ENCODE measurements around the gene CYTL1. TPM values are rescaled to one million over a fixed set of nuclear protein-coding genes. Genes with fewer than 3 reads are reported as not detected.
"Not testable (repeated sequence)": the region's sequence is repeated elsewhere in the genome, so short reads cannot be mapped to it uniquely, and the experiment has no call there.

Gene CYTL1
- total RNA-seq, 4 donors from 2014 or later, result 5.9 to 9.6 TPM; not detected in 2

GRCh38 chr4:5004496-5004895, 14.8 kb downstream of the CYTL1 start:
- 90% methylated on average over 8 of the region's 8 CpGs for WGBS, 2 donors
- Histone ChIP-seq H3K27ac (no peak overlapping the region), H3K4me3 (no peak overlapping the region), H3K27me3 (peaks cover 0 to 20% of the 10 kb centered on the region in 2 donors), H3K4me1 (no peaks in the 10 kb centered on the region), H3K9me3 (no peaks in the 10 kb centered on the region), H3K36me3 (no peaks in the 10 kb centered on the region)
- TF ChIP-seq EP300 (IDR thresholded peaks at IDR 0.05), result no peak
- no peak for DNase-seq (ENCODE audit: low spot score in 2 of 2)

- Histone ChIP-seq H3K4me1 (no peaks in the 10 kb centered on the region), H3K4me3 (no peak overlapping the region), H3K36me3 (no peaks in the 10 kb centered on the region), H3K27me3 (peaks cover 0 to 20% of the 10 kb centered on the region in 2 donors), H3K9me3 (no peaks in the 10 kb centered on the region), H3K27ac (no peak overlapping the region)
- no peak for DNase-seq (ENCODE audit: low spot score in 2 of 2)
- no peak for TF ChIP-seq EP300 (IDR thresholded peaks at IDR 0.05)
- TF ChIP-seq CTCF (IDR thresholded peaks at IDR 0.05), result no peak
- no peak for TF ChIP-seq POLR2A (IDR thresholded peaks at IDR 0.05)
- 90 to 97% methylated on average over 3 of the region's 3 CpGs for WGBS, 2 donors
Measured at GRCh38 chr4:5003918-5004317, 15.3 kb downstream of the CYTL1 start.

GRCh38 chr4:5003372-5003857, 15.8 kb downstream of the CYTL1 start:
- Histone ChIP-seq H3K9me3 (no peaks in the 10 kb centered on the region), H3K36me3 (no peaks in the 10 kb centered on the region), H3K27ac (no peak overlapping the region), H3K4me3 (no peak overlapping the region), H3K4me1 (no peaks in the 10 kb centered on the region), H3K27me3 (peaks cover 0 to 20% of the 10 kb centered on the region in 2 donors)
- WGBS, 2 donors, result 62 to 78% methylated on average over 8 to 9 of the region's 9 CpGs
- DNase-seq (ENCODE audit: low spot score in 2 of 2), result no peak
- TF ChIP-seq EP300 (IDR thresholded peaks at IDR 0.05) (no peak), CTCF (IDR thresholded peaks at IDR 0.05) (no peak), POLR2A (IDR thresholded peaks at IDR 0.05) (no peak)

- H3K4me1 ChIP-seq; H3K27ac ChIP-seq; H3K9me3 ChIP-seq; H3K4me3 ChIP-seq; H3K36me3 ChIP-seq; DNase-seq (ENCODE audit: low spot score in 2 of 2): not testable (repeated sequence)
- H3K27me3 ChIP-seq, result peaks cover 0 to 20% of the 10 kb centered on the region in 2 donors
- WGBS, 2 donors, result 73 to 80% methylated on average over 4 to 6 of the region's 6 CpGs
Measured at GRCh38 chr4:5001641-5002040, 17.6 kb downstream of the CYTL1 start.

- DNase-seq (ENCODE audit: low spot score in 2 of 2); H3K36me3 ChIP-seq: not testable (repeated sequence)
- WGBS, 2 donors, result 71 to 90% methylated on average over 1 of the region's 1 CpG
Measured at GRCh38 chr4:4996935-4997334, 22.3 kb downstream of the CYTL1 start.

GRCh38 chr4:4995908-4996265, 23.4 kb downstream of the CYTL1 start:
- peaks cover 0 to 16% (median 6%) of the 10 kb centered on the region in 4 donors for H3K4me1 ChIP-seq
- 54 to 60% methylated on average over 8 of the region's 8 CpGs for WGBS, 2 donors
- H3K27ac ChIP-seq, result no peak overlapping the region
- DNase-seq (ENCODE audit: low spot score in 2 of 2), result no peak
- H3K27me3 ChIP-seq, result no peaks in the 10 kb centered on the region
- H3K9me3 ChIP-seq, result no peaks in the 10 kb centered on the region
- no peaks in the 10 kb centered on the region for H3K36me3 ChIP-seq
- TF ChIP-seq CTCF (IDR thresholded peaks at IDR 0.05) (no peak), POLR2A (IDR thresholded peaks at IDR 0.05) (no peak), EP300 (IDR thresholded peaks at IDR 0.05) (no peak)
- no peak overlapping the region for H3K4me3 ChIP-seq

More at GRCh38 chr4:4996935-4997334, 22.3 kb downstream of the CYTL1 start:
- not testable (repeated sequence) for H3K9me3 ChIP-seq, H3K4me3 ChIP-seq, H3K4me1 ChIP-seq, H3K27me3 ChIP-seq, H3K27ac ChIP-seq

All from tibial nerve (tissue), 4 donors.